Measurements from ENCODE around the gene SLC34A1. TPM values are rescaled to one million over a fixed set of nuclear protein-coding genes. Genes with fewer than 3 reads are reported as not detected.

Gene SLC34A1
- total and polyA plus RNA-seq, 4 donors, result 0.23 to 1.0 (median 0.47) TPM

GRCh38 chr5:177376107-177376506, 8.1 kb upstream of the SLC34A1 start (continued):
- TF ChIP-seq, protein P1, sequence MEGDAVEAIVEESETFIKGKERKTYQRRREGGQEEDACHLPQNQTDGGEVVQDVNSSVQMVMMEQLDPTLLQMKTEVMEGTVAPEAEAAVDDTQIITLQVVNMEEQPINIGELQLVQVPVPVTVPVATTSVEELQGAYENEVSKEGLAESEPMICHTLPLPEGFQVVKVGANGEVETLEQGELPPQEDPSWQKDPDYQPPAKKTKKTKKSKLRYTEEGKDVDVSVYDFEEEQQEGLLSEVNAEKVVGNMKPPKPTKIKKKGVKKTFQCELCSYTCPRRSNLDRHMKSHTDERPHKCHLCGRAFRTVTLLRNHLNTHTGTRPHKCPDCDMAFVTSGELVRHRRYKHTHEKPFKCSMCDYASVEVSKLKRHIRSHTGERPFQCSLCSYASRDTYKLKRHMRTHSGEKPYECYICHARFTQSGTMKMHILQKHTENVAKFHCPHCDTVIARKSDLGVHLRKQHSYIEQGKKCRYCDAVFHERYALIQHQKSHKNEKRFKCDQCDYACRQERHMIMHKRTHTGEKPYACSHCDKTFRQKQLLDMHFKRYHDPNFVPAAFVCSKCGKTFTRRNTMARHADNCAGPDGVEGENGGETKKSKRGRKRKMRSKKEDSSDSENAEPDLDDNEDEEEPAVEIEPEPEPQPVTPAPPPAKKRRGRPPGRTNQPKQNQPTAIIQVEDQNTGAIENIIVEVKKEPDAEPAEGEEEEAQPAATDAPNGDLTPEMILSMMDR (IDR thresholded peaks at IDR 0.05; ENCODE audit: low read depth, low read length, missing input control), result no peak
- TF ChIP-seq JUND (IDR thresholded peaks at IDR 0.05) (no peak), GABPA (IDR thresholded peaks at IDR 0.05 in 1 of 2, conservative IDR thresholded peaks at IDR 0.05 in 1 of 2) (no peak), RXRA (IDR thresholded peaks at IDR 0.05) (peak in 1 of 2 donors; percentile 42), HNF4A (conservative IDR thresholded peaks at IDR 0.05) (peak in 1 of 2 donors; percentile 17)

DNA sequence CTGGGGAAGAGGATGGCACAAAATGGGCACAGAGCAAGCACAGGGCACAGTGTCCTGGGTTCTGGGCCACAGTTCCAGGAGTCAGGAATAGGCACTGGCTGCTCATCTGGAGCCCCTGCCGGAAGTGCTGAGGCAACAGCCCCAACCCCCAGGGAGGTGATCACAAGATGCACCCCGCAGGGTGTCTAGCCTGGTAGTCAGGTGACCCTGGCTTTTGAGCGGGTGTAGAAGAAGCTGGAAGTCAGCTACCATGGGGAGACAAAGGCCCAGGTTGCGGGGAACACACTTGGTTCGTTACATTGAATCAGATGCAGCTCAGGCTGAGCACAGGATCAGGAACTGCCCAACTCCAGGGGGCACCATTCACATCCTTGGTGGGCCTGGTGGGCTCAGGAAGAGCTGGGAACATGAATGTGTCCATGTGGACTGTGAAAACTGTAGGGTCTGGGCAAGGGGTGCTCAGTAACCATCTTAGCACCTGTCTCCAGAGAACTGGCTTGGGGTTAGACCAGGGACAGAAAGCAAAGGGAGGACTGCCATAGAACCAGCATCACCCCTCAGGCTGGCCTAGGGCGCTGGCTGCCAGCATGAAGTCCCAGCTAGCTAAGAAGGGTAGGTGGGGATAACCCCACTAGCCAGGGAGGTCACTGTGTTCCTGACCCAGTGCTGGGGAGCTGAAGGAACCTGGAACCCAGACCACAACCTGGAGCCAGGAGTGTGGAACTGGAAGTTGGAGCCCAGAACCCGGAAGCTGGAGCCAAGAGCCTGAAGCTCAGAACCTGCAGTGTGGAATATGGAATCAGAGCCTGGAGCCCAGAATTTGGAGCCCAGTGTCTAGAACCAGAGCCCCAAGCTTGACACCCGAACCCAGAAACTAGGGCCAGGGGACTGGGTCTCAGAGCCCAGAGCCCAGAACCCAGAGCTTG, 6.1 kb upstream of the SLC34A1 start:
- TF ChIP-seq TAF1 (conservative IDR thresholded peaks at IDR 0.05) (no peak), GABPA (IDR thresholded peaks at IDR 0.05 in 1 of 2, conservative IDR thresholded peaks at IDR 0.05 in 1 of 2) (no peak), YY1 (IDR thresholded peaks at IDR 0.05) (no peak), FOXA1 (IDR thresholded peaks at IDR 0.05) (no peak), RAD21 (IDR thresholded peaks at IDR 0.05) (no peak), ZBTB33 (IDR thresholded peaks at IDR 0.05) (no peak), HNF4G (IDR thresholded peaks at IDR 0.05) (no peak), SP1 (IDR thresholded peaks at IDR 0.05) (no peak), HNF4A (conservative IDR thresholded peaks at IDR 0.05) (no peak), JUND (IDR thresholded peaks at IDR 0.05) (no peak), EGR1 (IDR thresholded peaks at IDR 0.05; ENCODE audit: low read depth in 2 of 2) (no peak)
- TF ChIP-seq, protein P2, sequence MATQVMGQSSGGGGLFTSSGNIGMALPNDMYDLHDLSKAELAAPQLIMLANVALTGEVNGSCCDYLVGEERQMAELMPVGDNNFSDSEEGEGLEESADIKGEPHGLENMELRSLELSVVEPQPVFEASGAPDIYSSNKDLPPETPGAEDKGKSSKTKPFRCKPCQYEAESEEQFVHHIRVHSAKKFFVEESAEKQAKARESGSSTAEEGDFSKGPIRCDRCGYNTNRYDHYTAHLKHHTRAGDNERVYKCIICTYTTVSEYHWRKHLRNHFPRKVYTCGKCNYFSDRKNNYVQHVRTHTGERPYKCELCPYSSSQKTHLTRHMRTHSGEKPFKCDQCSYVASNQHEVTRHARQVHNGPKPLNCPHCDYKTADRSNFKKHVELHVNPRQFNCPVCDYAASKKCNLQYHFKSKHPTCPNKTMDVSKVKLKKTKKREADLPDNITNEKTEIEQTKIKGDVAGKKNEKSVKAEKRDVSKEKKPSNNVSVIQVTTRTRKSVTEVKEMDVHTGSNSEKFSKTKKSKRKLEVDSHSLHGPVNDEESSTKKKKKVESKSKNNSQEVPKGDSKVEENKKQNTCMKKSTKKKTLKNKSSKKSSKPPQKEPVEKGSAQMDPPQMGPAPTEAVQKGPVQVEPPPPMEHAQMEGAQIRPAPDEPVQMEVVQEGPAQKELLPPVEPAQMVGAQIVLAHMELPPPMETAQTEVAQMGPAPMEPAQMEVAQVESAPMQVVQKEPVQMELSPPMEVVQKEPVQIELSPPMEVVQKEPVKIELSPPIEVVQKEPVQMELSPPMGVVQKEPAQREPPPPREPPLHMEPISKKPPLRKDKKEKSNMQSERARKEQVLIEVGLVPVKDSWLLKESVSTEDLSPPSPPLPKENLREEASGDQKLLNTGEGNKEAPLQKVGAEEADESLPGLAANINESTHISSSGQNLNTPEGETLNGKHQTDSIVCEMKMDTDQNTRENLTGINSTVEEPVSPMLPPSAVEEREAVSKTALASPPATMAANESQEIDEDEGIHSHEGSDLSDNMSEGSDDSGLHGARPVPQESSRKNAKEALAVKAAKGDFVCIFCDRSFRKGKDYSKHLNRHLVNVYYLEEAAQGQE (IDR thresholded peaks at IDR 0.05), result no peak
- TF ChIP-seq, protein P3, sequence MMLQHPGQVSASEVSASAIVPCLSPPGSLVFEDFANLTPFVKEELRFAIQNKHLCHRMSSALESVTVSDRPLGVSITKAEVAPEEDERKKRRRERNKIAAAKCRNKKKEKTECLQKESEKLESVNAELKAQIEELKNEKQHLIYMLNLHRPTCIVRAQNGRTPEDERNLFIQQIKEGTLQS (IDR thresholded peaks at IDR 0.05), result no peak
- TF ChIP-seq, protein P1 (IDR thresholded peaks at IDR 0.05; ENCODE audit: low read depth, low read length, missing input control), result no peak
- 71% methylated on average over 8 of the region's 8 CpGs for WGBS
- Histone ChIP-seq H3K27ac (ENCODE audit: low read depth in 1 of 2, low read length in 2 of 2) (peak overlapping the region; percentile 93 to 98), H3K36me3 (ENCODE audit: control insufficient read depth in 4 of 4, insufficient read depth in 3 of 4, low read depth in 1 of 4, low read length in 3 of 4) (no peaks in the 10 kb centered on the region), H3K27me3 (ENCODE audit: control insufficient read depth in 4 of 4, insufficient read depth in 4 of 4, low read length in 3 of 4) (no peaks in the 10 kb centered on the region), H3K4me1 (ENCODE audit: control insufficient read depth in 4 of 4, insufficient read depth in 4 of 4, low read length in 3 of 4) (peaks cover 21 to 58% (median 42%) of the 10 kb centered on the region in 4 donors), H3K9ac (ENCODE audit: low read depth in 1 of 2, low read length in 2 of 2) (peak overlapping the region; percentile 1 to 72), H3K4me3 (ENCODE audit: low read depth in 1 of 3, low read length in 3 of 3) (peak overlapping the region in 2 of 3 donors; percentile 4 to 27), H3K9me3 (ENCODE audit: control insufficient read depth in 4 of 4, low read length in 3 of 4) (no peaks in the 10 kb centered on the region)
- no peak for DNase-seq (ENCODE audit: low spot score)
